Fibroblast of peridontal ligament (primary cell): ENCODE data around the gene TIAM2.
A peak's percentile ranks its signal among the peaks of the same experiment; 100 is the strongest.
"Not testable (repeated sequence)": the region's sequence is repeated elsewhere in the genome, so short reads cannot be mapped to it uniquely, and the experiment has no call there.

Source experiments
- DNase-seq: peaks from one replicate; pipeline ENCODE4 v3.0.0-alpha.2; 2010; ENCODE audit errors: extremely low read depth

The TIAM2 gene

DNA sequence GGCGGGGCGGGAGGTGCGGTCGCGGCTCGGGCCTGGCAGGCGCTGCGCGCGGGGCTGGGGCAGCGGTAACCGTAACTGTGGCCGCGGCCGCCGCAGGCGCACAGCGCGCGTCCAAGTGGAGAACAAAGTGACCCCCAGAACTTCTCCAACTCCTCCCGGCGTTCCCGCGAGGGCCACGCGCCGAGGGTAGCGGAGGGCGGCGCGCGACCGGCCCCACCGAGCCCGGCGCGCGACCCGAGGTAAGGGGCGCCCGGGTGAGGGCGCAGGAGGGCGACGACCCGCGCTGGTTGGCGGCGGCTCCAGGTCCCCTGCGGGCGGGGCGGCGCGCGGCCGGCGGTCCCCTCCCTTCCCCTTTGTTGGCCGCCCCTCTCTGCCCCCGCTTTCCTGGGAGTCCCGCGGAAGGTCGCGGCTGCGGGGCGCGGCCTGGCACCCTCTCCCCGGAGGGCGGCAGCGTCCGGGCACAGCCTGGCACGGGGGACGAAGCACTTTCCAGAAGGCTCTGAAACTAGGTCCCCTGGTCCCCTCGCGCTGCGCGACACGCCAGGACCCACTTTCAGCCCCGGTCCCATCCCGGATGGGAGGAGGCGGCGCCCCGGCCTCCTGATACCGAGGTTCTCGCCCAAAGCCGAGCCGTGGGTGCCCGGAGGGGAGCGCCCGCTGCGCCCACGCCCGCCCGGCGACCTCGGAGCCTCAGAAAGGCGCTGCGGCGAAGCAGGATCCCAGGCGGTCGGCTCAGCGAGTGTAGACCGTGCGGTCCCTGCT is at the start of gene TIAM2:
Gene TIAM2 (plus strand): TSS at position 62 of the 762 bp plus-strand sequence. CDS start 133,909 bp downstream, outside the sequence.
- DNase-seq: no peak

DNA sequence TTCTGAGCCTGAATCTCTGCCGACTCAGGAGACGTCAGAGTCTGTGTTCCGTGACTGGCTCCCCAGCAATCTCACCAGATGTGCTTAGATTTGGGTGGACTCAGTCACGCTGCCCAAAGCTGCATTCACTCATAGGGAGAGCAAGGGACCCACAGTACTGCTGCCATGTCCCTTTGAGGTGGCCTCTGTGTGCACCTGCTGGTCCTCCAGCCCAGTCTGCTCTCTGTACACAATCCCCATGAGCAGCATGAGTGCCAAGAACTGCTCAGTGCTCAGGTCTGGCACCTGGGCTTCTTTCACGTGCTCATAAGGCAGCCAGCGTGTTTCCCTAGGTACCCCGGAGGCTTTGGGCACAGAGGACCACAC is 44.2 kb upstream of the TIAM2 start:
- DNase-seq: no peak

DNA sequence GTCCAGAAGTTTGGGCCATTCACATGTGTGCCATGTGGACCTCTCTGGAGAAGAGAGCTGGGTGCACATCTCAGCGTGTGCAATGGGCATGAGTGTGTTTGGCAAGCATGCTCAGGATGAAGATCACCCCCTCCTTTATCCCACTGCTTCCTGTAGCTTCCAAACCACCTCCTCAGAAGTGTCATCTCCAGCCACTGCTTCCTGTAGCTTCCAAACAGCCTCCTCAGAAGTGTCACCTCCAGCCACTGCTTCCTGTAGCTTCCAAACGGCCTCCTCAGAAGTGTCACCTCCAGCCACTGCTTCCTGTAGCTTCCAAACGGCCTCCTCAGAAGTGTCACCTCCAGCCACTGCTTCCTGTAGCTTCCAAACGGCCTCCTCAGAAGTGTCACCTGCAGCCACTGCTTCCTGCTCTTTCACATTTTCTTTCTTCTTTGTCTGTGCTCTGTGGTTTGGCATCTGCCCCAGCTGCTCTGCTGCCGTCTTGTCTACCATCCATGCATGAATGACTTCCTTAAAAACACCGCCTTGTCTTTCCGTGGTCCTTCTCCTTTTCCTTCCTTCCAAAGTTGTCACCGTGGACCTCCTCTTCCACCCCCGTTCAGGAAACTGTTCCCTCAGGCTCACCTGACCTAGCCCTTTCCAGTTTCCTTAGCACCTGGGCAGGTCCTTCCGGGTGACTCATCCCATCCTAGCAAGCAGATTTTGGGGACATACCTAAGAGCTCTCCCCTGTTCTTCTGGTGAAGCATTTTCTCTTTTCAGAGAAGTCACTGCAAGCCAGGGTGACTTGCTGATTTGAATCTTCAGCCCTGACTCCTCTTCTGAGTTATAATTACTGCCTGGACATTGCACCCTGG is 43.5 kb upstream of the TIAM2 start:
- no peak for DNase-seq

DNA sequence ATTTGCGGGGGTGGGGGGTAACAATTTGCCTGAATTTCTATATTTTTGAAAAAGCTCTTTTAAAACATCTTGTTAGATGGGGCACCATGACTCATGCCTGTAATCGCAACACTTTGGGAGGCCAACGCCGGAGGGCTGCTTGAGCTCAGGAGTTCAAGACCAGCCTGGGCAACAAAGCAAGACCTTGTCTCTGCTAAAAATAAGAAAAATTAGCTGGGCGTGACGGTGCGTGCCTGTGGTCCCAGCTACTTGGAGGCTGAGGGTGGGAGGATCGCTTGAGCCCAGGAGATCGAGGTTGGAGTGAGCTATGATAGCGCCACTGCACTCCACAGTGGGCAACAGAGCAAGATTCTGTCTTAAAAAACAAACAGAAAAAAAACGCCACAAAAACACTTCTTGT is 41.5 kb upstream of the TIAM2 start:
- DNase-seq: no peak

- no peak for DNase-seq
These were observed 40.8 kb upstream of the TIAM2 start for GRCh38 chr6:154954347-154954746.

DNA sequence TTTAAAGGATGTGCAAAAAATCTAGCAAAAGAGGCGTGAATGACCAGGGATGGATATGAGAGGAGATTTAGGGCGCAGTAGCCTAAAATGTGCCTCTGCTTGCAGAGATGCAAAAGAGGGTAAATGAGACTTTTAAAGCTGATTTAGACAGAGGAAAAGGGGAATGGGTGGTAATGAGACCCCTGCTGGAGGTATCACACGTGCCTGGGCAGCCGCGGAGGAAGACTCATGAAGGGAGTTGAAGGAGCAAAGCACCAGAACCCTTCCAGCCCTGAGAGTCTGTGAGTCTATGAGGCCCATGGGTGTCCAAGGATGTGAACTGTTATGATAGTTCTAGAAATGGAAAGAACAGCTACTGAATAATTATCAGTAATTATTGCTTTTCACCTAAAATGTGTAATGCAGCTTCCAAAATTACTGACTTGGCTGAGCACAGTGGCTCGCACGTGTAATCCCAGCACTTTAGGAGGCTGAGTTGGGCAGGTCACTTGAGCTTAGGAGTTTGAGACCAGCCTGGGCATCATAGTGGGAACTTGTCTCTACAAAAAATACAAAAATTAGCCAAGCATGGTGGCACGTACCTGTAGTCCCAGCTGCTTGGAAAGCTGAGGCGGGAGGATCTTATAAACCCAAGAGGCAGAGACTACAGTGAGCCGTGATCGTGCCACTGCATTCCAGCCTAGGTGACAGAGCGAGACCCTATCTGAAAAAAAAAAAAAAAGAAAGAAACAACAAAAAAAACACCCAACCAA is 38.2 kb upstream of the TIAM2 start:
- no peak for DNase-seq

DNA sequence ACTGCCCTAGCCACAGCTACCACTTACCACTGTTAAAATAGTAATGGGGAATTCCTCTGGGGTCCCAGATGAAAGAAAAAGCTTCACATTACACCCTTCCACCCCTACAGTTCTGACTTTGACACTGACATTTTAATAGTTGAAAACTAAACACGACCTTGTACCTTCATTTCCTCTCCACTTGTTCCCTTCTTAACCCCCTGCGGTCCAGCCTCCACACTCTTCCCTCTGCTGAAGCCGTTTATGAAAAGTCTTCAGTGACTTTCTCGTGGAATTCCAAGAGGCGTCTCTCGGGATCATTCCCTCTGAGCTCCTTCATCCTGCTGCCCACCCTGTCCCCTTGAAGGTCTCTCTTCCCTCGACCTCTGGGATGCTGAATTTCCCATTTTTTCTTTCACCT is 36.6 kb upstream of the TIAM2 start:
- DNase-seq: no peak

DNA sequence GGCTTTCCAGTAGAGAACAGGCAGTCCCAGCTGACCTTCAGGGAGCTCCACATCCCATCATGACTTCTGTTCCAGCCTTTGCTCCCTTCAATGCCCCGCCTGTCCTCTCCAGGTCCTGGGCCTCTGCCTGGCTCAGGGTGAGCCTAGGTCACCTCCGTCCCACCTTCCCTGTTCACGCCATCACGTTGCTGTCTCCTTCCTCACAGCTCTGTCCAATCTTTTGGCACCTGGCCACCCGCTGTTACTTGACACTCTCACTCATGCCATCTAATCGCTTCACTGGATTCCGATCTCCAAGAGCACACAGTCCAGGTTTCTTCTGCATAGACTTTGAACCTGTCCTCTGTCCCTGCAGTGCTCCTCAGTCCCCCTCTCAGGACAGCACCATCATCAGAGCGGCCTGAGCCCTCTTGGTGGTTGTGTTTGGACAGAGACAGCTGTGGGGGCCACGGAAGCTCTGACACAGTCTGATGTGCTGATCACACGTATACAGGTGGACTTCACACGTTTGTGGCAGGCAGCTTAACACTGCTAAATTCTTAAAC is 34.7 kb upstream of the TIAM2 start:
- no peak for DNase-seq

GRCh38 chr6:154960854-154961530 is 34.1 kb upstream of the TIAM2 start:
- no peak for DNase-seq

DNA sequence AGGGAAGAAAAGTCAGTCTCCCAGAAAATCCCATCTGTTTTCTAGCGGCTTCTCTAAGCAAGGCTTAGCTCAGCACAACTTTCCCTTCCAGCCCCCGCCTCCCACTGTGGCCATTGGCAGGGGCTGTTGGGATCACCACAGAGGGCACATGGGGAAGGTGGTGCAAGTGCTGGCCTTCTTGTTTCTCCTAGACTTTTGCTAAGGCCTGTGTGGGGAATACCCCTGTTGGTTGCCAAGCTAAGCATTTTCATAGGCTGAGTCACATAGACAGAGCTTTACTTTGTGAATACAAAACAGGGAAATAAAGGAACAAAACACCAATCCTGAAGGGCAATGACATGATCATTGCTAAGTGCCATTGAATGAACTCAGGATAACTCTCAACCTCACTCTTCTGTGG is 32.4 kb upstream of the TIAM2 start:
- DNase-seq: peak; percentile 93

DNA sequence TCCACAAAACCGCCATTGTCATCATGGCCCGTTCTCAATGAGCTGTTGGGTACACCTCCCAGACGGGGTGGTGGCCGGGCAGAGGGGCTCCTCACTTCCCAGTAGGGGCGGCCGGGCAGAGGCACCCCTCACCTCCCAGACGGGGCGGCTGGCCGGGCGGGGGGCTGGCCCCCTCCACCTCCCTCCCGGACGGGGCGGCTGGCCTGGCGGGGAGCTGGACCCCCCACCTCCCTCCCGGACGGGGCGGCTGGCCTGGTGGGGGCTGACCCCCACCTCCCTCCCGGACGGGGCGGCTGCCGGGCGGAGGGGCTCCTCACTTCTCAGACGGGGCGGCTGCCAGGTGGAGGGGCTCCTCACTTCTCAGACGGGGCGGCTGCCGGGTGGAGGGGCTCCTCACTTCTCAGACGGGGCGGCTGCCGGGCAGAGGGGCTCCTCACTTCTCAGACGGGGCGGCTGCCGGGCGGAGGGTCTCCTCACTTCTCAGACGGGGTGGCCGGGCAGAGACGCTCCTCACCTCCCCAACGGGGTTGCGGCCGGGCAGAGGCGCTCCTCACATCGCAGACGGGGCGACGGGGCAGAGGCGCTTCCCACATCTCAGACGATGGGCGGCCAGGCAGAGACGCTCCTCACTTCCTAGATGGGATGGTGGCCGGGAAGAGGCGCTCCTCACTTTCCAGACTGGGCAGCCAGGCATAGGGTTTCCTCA is 28.9 kb upstream of the TIAM2 start:
- DNase-seq: not testable (repeated sequence)

GRCh38 chr6:154969796-154970195 is 25.3 kb upstream of the TIAM2 start:
- DNase-seq: no peak

DNA sequence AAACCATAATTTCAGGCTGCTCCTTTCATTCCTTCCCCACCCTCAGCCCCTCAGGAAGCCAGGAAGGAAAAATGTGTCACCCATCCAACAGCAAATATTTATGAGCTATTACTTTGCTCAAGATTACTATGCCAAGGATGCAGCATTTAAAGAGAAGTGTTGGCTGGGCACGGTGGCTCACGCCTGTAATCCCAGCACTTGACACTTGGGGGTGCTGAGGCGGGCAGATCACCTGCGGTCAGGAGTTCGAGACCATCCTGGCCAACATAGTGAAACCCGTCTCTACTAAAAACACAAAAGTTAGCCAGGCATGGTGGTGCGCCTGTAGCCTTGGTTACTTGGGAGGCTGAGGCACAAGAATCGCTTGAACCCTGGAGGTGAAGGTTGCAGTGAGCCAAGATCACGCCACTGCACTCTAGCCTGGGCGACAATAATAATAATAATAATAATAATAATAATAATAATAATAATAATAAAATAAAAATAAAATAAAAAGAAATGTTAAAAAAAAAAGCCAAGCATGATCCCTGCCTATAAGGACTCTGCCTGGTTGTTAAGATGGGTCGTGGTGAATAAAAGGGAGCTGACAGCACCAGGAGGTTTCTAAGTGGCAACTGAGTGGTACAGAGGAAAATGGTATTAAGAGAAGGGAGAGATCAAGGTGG is 20.5 kb upstream of the TIAM2 start:
- DNase-seq: no peak

GRCh38 chr6:154977588-154977987 is 17.5 kb upstream of the TIAM2 start:
- DNase-seq: no peak

DNA sequence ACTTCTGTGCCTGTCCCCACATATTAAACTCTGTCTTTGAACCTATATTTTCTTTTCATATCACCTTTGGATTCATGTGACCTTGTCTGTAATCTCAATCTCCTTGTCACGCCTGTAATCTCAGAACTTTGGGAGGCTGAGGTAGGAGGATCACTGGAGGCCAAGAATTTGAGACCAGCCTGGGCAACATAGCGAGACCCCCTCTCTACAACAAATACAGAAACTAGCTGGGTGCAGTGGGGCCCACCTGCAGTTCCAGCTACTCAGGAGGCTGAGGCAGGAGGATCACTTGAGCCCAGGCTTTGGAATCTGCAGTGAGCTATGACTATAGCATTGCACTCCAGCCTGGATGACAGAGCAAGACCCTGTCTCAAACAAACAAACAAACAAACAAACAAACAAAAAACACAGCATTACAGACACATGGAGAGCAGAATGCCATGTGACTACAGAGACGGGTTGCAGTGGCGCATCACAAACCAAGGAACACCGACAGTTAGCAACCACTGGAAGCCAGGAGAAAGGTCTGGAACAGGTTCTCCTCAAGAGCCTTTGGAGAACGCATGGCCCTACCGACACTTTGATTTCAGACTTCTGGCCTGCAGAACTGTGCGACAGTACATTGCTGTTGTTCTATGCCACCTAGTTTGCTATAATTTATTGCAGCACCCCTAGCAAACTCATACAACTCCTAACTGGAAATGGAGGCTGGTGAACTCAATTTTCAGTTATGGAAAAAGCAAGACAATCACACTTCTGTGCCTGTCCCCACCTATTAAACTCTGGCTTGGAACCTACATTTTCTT is 14.6 kb upstream of the TIAM2 start:
- DNase-seq: no peak

GRCh38 chr6:154981079-154981870 is 13.8 kb upstream of the TIAM2 start:
- DNase-seq: no peak

DNA sequence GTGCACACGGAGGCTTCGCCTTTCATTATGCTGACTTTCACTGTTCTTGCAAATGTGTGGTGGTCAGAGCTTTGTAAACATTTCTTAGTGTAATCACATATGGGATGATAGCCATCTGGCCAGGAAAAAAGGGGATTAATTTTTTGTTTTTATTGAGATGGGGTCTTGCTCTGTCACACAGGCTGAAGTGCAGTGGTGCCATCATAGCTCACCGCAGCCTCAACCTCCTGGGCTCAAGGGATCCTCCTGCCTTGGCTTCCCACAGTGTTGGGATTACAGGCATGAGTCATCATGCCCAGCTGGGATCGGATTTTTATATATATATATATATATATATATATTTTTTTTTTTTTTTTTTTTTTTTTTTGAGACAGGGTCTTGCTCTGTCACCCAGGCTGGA is 11.0 kb upstream of the TIAM2 start:
- peak; percentile 72 for DNase-seq

- DNase-seq: no peak
These were observed 8.3 kb upstream of the TIAM2 start for GRCh38 chr6:154986787-154987235.

GRCh38 chr6:154989448-154989847 is 5.7 kb upstream of the TIAM2 start:
- no peak for DNase-seq
